ENCODE measurements around the gene COX19.

DNA sequence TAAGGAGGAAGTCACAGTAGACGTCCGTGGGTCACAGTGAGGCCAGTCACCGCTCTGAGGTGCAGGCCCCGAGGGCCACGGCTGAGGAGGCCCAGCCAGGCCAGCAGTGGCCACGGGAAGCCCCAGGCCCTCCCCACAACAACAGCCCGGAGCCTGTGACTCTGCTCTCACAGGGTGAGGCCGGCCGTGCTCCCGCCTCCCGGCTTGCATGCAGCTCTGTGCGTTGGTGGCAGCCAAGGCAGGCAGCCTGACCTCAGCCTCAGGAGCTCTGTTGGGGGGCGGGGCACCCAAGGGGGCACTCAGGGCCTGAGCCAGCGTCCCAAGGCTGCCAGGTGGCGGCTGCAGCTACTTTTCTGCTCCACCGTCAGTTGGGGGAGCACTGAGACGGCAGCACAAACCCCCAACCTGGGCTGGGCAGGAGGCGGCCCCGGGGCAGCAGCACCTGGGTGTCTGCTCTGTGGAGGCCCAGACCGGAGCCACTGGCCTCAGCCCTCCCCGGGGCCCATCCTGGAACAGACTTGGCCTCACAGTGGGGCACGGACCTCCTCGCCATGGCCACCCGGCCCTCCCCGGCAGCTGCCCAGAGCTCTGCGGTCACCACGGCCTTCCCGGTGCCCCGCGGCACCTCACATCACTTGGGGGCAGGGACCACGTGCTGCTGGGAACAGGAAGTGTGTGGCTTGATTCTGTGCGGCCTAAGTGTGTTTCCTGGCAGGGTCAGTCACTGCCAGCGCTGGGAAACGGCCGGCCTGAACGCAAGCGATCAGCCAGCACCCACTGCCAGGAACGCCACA lies 20.9 kb upstream of the COX19 start:
- TF ChIP-seq SIN3A (IDR thresholded peaks at IDR 0.05; ENCODE audit: borderline replicate concordance, insufficient read depth, low read depth, low read length): no peak
- TF ChIP-seq, protein P1, sequence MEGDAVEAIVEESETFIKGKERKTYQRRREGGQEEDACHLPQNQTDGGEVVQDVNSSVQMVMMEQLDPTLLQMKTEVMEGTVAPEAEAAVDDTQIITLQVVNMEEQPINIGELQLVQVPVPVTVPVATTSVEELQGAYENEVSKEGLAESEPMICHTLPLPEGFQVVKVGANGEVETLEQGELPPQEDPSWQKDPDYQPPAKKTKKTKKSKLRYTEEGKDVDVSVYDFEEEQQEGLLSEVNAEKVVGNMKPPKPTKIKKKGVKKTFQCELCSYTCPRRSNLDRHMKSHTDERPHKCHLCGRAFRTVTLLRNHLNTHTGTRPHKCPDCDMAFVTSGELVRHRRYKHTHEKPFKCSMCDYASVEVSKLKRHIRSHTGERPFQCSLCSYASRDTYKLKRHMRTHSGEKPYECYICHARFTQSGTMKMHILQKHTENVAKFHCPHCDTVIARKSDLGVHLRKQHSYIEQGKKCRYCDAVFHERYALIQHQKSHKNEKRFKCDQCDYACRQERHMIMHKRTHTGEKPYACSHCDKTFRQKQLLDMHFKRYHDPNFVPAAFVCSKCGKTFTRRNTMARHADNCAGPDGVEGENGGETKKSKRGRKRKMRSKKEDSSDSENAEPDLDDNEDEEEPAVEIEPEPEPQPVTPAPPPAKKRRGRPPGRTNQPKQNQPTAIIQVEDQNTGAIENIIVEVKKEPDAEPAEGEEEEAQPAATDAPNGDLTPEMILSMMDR (IDR thresholded peaks at IDR 0.05): no peak

Data from Panc1 (cell line).